Stimulated activated naive CD4-positive, alpha-beta T cell (primary cell): ENCODE data around the gene FLT4.
"Not testable (repeated sequence)": the region's sequence is repeated elsewhere in the genome, so short reads cannot be mapped to it uniquely, and the experiment has no call there.

Experiments
- DNase-seq, 6 experiments: peaks; one replicate each; lab custom pipeline; 2025; lab: John Stamatoyannopoulos, UW

The FLT4 gene

GRCh38 chr5:180649297-180650039 lies at the start of gene FLT4:
FLT4 (minus strand) TSS chr5:180649600; CDS start chr5:180649545, 55 bp downstream.
- DNase-seq = no peak

- no peak for DNase-seq
Observed at GRCh38 chr5:180699042-180699441, 49.6 kb upstream of the FLT4 start.

- no peak for DNase-seq
Observed at GRCh38 chr5:180696116-180696515, 46.7 kb upstream of the FLT4 start.

GRCh38 chr5:180692429-180692828 lies 43.0 kb upstream of the FLT4 start:
- no peak for DNase-seq

DNA sequence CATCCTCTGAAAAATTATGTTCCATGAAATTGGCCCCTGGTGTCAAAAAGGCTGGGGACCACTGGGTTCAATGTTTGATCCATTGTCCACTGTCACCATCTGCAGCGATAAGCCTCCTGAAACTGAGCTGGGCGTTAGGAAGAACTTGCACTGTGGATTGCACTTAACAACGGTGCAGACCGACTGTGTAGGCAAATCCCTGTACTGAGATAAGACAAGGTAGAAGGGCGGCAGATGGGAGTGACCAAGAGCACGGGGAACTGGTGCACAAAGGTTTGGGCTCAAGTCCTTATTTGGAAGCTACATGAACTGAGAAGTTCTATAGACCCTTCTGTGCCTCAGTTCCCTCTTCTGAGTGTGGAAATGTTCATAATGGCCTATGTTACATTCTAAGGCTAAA lies 41.6 kb upstream of the FLT4 start:
- DNase-seq = no peak

DNA sequence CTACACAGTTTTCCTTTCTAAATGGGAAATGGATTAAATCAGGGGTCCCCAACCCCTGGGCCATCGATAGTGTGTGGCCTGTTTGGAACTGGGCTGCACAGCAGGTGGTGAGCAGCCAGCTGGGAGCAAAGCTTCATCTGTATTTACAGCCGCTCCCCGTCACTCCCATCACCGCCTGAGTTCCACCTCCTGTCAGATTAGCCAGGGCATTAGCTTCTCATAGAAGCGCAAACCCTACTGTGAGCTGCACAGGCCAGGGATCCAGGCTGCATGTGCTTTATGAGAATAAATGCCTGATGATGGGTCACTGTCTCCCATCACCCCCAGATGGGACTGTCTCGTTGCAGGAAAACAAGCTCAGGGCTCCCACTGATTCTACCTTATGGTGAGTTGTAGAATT lies 41.2 kb upstream of the FLT4 start:
- no peak for DNase-seq

- DNase-seq = peak in 3 of 6 experiments; percentile 37 to 67 (median 49)
Observed at GRCh38 chr5:180689775-180690174, 40.4 kb upstream of the FLT4 start.

- DNase-seq = peak; percentile 27 to 76 (median 56)
Observed at GRCh38 chr5:180689071-180689694, 39.8 kb upstream of the FLT4 start.

- peak in 2 of 6 experiments; percentile 10 to 50 for DNase-seq
Observed at GRCh38 chr5:180688330-180689070, 39.1 kb upstream of the FLT4 start.

DNA sequence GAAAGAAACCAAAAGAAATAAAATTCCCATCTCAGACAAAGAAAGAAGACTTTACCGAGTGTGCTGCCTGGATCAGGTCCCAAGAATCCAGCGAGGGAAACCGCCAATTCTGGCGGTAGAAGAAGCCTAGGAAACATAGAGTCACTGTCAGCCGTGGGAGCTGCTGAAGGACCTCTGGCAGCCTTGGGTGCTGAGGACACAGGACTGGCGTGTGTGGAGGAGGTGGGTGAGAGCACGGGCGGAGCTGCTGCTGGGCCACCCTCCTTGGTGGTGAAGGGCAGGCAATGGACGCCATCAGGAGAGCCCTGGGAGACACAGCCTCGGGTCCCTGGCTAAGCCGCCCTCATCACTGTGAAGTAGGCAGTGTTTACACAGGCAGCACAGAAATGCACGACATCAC lies 37.4 kb upstream of the FLT4 start:
- not testable (repeated sequence) for DNase-seq

GRCh38 chr5:180684623-180685161 lies 35.3 kb upstream of the FLT4 start:
- peak in 4 of 6 experiments; percentile 33 to 67 (median 51) for DNase-seq

DNA sequence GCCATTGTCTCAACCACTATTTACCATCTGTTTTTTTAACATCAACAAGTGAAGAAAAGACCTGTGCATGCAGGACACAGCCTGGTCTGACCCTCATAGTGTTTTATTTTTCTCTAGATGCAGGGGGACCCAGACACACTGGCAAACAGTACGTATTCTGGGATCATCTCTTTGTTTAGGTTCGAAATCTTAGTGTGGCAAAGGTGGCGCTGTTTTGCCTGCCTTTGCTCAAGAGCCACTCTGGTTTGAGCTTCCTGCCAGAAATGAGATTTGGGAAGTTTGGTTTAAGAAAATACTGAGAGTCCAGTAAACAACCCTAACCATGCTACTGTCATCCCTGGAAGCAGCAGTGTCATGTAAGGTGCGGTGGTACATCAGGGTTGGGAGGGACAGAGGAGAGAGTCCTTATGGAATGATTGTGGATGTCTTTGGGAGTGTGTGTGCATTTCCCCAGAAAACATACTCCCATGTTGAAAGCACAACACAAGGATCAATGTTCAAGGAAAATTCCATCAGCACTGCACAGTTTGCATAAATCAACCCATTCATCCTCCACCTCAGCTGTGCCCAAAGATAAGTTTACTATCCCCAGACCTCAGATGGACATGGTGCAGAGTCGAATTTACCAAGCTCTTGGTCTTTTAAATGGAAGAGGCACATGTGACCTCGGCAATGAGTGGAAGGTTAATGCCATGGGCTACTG lies 34.0 kb upstream of the FLT4 start:
- DNase-seq = no peak

DNA sequence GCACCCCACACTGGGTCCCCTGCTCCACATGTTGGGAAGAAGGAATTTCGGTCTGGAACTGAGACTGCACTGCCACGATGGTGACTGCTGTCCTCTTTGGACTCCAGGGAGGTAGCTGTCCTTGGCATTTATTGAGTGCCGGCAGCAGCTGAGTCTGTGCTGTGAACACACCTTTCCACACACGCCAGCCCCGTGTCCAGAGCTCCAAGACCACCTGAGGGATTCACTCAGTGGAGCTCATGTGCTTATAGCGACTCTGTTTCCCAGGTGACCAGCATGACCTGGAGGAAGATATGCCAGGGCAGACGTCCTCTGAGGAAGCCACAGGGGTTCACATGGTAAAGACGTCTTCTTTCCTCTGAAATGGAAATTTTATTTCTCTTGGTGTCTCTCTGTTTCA lies 33.2 kb upstream of the FLT4 start:
- no peak for DNase-seq

GRCh38 chr5:180682008-180682407 lies 32.6 kb upstream of the FLT4 start:
- DNase-seq = not testable (repeated sequence)

GRCh38 chr5:180678319-180678718 lies 28.9 kb upstream of the FLT4 start:
- DNase-seq = not testable (repeated sequence)

- no peak for DNase-seq
Observed at GRCh38 chr5:180675036-180675635, 25.7 kb upstream of the FLT4 start.

- DNase-seq = not testable (repeated sequence)
Observed at GRCh38 chr5:180674090-180674475, 24.7 kb upstream of the FLT4 start.

- DNase-seq = no peak
Observed at GRCh38 chr5:180673371-180674089, 24.1 kb upstream of the FLT4 start.

- DNase-seq = not testable (repeated sequence)
Observed at GRCh38 chr5:180671958-180672524, 22.6 kb upstream of the FLT4 start.

DNA sequence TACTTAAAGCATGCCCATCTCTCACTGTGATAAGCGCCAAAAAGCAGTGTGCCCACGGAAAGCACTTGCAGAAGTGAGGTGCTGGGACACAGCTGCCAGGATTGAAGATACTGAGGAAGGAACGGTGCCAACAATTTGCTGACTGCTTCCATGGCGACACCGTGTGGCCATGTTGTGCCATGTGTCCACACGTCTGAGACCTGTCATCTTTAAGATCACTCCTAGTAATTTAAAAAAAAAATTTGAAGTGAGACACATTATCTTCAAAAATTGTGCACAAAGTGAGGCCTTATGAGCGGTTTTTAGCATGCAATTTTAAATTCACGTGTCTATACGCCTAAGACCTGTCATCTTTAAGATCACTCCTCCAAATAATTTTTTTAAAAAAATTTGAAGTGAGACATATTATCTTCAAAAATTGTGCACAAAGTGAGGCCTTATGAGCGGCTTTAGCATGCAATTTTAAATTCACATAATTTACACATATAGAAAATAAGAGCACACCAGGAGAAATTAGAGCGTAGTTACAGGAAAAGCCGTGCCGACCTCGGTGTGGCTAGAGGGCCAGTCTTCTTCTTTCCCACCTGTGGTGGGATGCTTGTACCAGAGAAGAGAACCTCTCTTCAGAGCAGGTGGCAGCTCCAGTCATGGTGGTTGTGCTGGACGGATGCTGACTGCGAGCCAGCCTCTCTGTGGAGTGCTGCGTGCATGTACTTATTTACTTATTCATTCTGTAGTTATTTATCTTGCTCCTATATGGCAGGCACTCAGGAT lies 21.4 kb upstream of the FLT4 start:
- peak; percentile 11 to 56 (median 28) for DNase-seq
